Esophagus squamous epithelium (tissue), 4 donors: Measurements from ENCODE around the gene SPATA22.
"Not testable (repeated sequence)": the region's sequence is repeated elsewhere in the genome, so short reads cannot be mapped to it uniquely, and the experiment has no call there.

Experiments
- CTCF ChIP-seq, 6 experiments: fragments of 450-650 bp in 4 of 6; fragments of 200-600 bp in 2 of 6; sonication (generic) in 2 of 6; IDR thresholded peaks; one replicate each; pipeline ENCODE4 v1.5.1; 2016 to 2019; ENCODE audit warnings: antibody characterized with exemption in 6 of 6, mild to moderate bottlenecking in 4 of 6, moderate library complexity in 4 of 6
- POLR2A ChIP-seq, 4 donors: fragments of 450-650 bp; IDR thresholded peaks; one replicate each; pipeline ENCODE4 v1.6.1; 2017; ENCODE audit warnings: antibody characterized with exemption in 4 of 4, mild to moderate bottlenecking in 4 of 4, moderate library complexity in 3 of 4

- not testable (repeated sequence) for TF ChIP-seq CTCF, POLR2A (IDR thresholded peaks at IDR 0.05)
These were observed 67.8 kb downstream of the SPATA22 start for GRCh38 chr17:3403856-3404255.
